Fibroblast of mammary gland (primary cell): ENCODE results near the gene GNMT.

Source experiments
- DNase-seq: peaks from one replicate; pipeline ENCODE4 v3.0.0-alpha.2; 2010; ENCODE audit warnings: low read depth
- H3K4me3 ChIP-seq: 2 replicates; pipeline ENCODE4 v1.5.1; 2011; ENCODE audit warnings: low read depth, mild to moderate bottlenecking, low read length, moderate library complexity; ENCODE audit not compliant: control insufficient read depth
- TF ChIP-seq, protein P1 (sequence below): conservative IDR thresholded peaks from 2 replicates; pipeline ENCODE4 v1.5.1; 2011; ENCODE audit warnings: low read depth, low read length, inconsistent platforms; ENCODE audit not compliant: control insufficient read depth, insufficient read depth

GNMT gene

DNA sequence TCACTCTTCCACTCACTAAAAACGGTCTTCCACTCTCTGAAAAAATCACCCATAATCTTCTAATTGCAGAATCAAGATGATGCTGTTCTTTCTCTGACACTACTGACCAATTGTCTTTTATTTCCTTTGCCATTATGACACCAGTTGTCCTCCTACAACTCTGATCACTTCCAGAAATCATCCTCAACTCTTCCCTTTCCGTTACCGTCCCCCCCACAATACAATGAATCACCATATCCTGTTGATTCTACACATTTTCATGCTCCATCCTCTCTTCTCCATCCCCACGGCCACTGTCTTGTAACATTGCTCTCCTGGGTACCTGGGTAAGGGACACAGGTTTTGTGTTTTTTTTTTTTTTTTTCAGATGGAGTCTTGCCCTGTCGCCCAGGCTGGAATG lies 21.3 kb downstream of the GNMT start:
- TF ChIP-seq, protein P1, sequence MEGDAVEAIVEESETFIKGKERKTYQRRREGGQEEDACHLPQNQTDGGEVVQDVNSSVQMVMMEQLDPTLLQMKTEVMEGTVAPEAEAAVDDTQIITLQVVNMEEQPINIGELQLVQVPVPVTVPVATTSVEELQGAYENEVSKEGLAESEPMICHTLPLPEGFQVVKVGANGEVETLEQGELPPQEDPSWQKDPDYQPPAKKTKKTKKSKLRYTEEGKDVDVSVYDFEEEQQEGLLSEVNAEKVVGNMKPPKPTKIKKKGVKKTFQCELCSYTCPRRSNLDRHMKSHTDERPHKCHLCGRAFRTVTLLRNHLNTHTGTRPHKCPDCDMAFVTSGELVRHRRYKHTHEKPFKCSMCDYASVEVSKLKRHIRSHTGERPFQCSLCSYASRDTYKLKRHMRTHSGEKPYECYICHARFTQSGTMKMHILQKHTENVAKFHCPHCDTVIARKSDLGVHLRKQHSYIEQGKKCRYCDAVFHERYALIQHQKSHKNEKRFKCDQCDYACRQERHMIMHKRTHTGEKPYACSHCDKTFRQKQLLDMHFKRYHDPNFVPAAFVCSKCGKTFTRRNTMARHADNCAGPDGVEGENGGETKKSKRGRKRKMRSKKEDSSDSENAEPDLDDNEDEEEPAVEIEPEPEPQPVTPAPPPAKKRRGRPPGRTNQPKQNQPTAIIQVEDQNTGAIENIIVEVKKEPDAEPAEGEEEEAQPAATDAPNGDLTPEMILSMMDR: no peak
- peak; percentile 32 for DNase-seq
- H3K4me3 ChIP-seq: no peak overlapping the region

DNA sequence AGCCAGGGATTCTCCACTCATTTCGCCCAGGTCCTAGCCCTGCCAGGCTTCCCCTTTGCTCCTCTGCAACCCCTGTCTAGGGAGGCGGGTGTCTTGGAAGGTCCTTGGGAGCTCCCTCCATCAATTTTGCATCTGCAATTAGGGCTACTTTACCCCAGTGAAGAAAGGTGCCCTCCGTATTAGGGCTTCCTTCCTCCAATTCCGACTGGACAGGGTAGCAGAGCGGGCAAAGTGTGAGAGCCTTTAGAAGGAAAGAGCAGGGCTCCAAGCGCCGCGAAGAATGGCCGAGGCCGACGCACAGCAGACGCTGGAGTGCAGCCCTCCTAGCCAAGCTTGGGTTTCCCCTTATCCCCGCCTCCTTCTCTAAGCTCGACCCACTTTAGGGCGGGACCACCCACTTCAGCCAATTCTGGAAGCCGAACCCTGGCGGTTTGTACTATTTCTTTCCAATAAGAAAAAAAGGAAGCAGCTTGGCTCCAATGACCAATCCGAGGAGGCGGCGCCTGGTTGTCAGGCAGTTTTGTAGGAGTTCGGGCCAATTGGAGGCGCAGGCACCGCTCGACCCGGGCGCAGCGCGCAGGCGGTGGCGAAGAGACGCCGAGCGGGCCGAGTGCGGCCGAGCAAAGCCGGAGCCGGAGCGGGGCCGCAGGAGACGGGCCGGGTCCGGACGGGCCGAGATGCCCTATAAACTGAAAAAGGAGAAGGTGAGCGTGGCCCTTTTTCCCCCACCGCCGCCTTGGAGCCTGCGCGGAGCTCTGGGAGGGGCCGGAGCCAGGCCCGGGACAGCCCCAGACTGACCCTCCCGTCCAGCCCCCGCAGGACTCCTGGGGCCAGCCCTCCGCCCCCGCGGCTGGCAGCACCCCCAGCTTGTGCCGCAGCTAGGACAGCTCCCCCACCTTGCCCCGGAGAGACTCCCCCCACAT lies 23.7 kb downstream of the GNMT start, which contains the start of gene PPP2R5D:
Gene PPP2R5D, plus strand, starts transcription at position 570 of the 923 bp plus-strand sequence. Its CDS starts 108 bp downstream, at position 678.
- peak; percentile 99 for DNase-seq
- H3K4me3 ChIP-seq: peak within 1 kb of the TSS; percentile 70
- TF ChIP-seq, protein P1: no peak

DNA sequence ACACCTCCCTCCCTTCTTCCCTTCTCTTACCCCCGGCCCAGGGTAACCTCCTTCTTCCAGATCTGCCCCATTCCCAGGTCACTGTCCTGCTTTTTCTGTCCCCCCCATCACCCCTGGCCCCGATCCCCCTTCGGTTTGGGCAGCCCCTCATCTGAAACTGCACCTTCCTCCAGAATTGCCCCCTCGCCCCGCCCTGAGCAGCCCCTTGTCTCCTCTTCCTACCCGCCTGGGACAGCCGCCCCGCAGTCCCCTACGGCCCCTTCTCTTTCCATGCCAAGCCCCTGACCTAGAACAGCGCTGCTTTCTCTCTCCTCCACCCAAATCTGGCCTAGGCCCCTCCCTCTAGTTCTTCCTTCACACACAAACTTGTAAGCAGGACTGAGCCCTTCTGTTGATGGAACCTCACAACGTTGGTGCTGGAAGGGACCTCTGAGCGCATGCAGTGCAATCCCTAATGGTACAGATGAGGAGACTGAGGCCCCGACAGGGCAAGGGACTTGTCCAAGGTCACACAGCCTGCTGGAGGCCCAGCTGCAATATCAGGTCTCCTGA lies 24.4 kb downstream of the GNMT start:
- H3K4me3 ChIP-seq: peak overlapping the region; percentile 70
- TF ChIP-seq, protein P1: no peak
- DNase-seq: no peak

DNA sequence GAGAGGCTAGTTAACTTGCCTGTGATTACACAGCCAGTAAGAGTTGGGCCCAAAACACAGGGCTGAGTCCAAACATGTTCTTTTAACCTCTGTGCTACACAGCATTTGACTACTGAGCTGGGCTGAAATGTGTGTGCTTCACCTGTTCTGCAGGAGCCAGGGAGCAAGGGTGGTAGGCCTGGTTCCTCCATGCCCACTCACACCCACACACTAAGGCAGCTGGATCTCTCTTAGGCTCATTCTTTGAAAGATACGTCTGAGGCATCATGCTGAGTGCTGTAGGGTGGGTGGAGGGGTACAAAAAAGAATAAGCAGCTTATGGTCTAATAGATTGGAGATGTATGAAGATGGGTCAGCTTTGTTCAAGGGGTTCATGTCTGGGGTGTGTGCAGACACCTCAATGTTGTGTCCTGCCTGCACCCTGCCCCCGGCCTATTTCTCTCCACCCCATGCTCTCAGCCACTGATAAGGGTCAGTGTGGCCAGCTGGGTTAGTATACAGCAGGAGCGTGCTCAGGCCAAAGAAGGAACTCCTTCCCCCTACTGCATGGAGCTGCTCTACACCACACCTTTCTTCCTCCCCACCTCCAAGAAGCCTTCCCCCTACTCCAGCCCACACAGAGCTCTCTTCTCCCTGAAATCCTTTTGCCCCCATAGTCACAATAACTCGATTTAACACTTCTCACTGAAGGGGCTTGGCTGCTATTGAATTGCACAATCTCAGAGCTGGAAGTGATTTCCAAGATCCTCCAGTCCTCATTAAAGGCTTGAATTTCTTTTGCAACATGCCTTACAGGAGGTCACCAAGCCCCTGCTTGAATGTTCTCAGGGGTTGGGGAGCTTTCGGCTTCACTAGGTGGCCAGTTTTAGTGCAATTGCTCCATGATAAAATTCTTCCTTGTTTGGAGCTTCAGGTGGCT lies 27.2 kb downstream of the GNMT start:
- H3K4me3 ChIP-seq: no peak overlapping the region
- DNase-seq: no peak
- TF ChIP-seq, protein P1: no peak

DNA sequence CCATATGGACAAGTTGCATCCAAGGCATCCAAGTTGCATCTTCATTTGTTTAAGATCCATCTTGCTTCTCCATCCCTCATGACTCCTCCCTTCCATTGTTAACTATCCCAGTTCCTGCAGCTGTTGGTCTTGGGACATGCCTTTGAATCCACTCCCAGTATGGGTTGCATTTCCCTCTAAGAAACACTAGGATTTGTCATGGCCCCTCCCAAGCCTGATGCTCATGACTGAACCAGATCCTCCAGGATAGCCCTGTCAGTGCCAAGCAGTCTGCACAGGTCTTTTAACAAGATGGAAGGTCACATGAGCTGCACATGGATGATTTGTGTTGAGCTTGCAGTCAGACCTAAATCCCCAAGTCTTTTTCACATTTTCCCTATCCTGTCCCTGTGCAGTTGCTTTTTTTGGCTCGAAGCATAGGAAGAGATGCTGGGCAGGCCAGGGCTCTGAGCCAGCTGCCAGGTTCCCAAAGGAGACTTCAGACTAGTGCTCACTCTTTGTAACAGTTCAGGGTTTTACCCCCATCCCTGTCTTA lies 28.0 kb downstream of the GNMT start:
- TF ChIP-seq, protein P1: no peak
- DNase-seq: peak; percentile 83
- H3K4me3 ChIP-seq: no peak overlapping the region

DNA sequence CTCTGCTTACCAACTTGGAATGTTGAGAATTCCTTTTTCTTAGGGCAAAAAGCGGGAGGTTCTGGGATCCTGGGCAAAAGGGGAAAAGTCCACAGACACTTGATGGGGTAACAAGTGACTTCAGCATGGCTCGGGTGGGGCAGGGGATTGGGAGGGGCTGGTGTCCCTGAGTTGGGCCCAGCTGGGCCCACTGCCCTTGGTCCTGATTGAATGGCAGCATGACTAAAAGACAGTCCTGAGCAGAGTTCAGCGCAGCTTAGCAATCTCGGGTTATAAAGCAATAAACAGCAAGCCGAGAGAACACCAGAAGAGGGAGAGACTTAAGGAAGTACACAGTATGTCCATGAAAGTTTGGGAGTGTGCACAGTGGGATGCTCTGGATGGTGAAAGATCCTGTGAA lies 29.4 kb downstream of the GNMT start:
- DNase-seq: no peak
- H3K4me3 ChIP-seq: no peak overlapping the region
- TF ChIP-seq, protein P1: no peak
